DOHH2 (cell line): ENCODE data around the gene AKAP13.

Experiments used
- EZH2phosphoT487 ChIP-seq: fragments of 200-600 bp; sonication (generic); IDR thresholded peaks from 2 replicates; pipeline ENCODE4 v1.6.1; 2017; ENCODE audit warnings: borderline replicate concordance, mild to moderate bottlenecking, antibody characterized with exemption, low read length, moderate library complexity, mixed read lengths
- TF ChIP-seq, protein P1 (sequence below): fragments of 200-600 bp; sonication (generic); IDR thresholded peaks from one replicate; pipeline ENCODE4 v1.5.1; 2014; ENCODE audit warnings: antibody characterized with exemption, mild to moderate bottlenecking, low read depth, low read length; ENCODE audit not compliant: poor library complexity, severe bottlenecking

DNA sequence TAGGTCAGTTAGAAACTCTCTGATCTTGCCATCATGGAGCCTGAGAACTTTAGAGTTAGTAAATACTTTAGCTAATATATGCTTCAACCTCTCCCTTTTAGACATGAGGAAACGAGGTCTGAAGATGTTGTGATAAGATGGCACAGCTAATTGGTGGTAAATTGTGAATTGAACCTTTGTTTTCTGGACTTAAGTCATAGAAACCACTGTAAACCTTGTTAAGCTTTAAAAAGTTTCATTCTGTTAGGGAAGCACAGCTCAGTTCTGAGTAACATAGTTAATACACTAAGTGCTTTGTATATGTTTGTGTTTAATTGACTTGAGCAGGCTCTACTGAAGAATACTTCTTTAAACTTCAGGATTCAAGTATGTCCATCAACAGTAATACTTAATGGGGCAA lies 108.6 kb downstream of the AKAP13 start:
- TF ChIP-seq, protein P1, sequence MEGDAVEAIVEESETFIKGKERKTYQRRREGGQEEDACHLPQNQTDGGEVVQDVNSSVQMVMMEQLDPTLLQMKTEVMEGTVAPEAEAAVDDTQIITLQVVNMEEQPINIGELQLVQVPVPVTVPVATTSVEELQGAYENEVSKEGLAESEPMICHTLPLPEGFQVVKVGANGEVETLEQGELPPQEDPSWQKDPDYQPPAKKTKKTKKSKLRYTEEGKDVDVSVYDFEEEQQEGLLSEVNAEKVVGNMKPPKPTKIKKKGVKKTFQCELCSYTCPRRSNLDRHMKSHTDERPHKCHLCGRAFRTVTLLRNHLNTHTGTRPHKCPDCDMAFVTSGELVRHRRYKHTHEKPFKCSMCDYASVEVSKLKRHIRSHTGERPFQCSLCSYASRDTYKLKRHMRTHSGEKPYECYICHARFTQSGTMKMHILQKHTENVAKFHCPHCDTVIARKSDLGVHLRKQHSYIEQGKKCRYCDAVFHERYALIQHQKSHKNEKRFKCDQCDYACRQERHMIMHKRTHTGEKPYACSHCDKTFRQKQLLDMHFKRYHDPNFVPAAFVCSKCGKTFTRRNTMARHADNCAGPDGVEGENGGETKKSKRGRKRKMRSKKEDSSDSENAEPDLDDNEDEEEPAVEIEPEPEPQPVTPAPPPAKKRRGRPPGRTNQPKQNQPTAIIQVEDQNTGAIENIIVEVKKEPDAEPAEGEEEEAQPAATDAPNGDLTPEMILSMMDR: no peak
- no peak for TF ChIP-seq EZH2phosphoT487
